AG04450 (cell line): ENCODE results near the gene LSS. TPM values are rescaled to one million over a fixed set of nuclear protein-coding genes. Genes with fewer than 3 reads are reported as not detected.
"Not testable (repeated sequence)": the region's sequence is repeated elsewhere in the genome, so short reads cannot be mapped to it uniquely, and the experiment has no call there.

Experiments
- CTCF ChIA-PET: fragments of 300-600, 350-600 bp; formaldehyde crosslinking; extraction: SDS; loops from one replicate; lab custom pipeline; 2022; ENCODE audit warnings: antibody characterized with exemption, inconsistent platforms; lab: Charles Lee
- POLR2A ChIA-PET: fragments of 350-600 bp; formaldehyde crosslinking; extraction: SDS; loops from one replicate; lab custom pipeline; 2021; ENCODE audit warnings: antibody characterized with exemption, inconsistent platforms; lab: Yijun Ruan, JAX
- DNase-seq: peaks from one replicate; pipeline ENCODE4 v3.0.0-alpha.2; 2011; ENCODE audit warnings: low read depth, low spot score
- H3K27ac ChIP-seq: one replicate; pipeline ENCODE4 v1.5.1; 2012; ENCODE audit warnings: low read depth, low read length, control low read depth
- H3K27me3 ChIP-seq: one replicate; pipeline ENCODE4 v1.6.0; 2012; ENCODE audit warnings: low read length; ENCODE audit not compliant: control insufficient read depth, insufficient read depth
- H3K4me3 ChIP-seq: 2 replicates; pipeline ENCODE4 v1.5.1; 2011; ENCODE audit warnings: mild to moderate bottlenecking, low read depth, low read length, control low read depth
- H3K9me3 ChIP-seq: 2 replicates; pipeline ENCODE4 v1.5.1; 2012; ENCODE audit warnings: low read length; ENCODE audit not compliant: control insufficient read depth, insufficient read depth
- polyA plus RNA-seq: library from polyadenylated mRNA; depleted of rRNA; stranded (reverse); fragments of >200 nt; gene quantifications from 2 replicates; pipeline ENCODE4 v1.2.3, GENCODE V29; 2011
- TF ChIP-seq, protein P1 (sequence below): IDR thresholded peaks from 2 replicates; pipeline ENCODE4 v1.5.1; 2011; ENCODE audit warnings: low read depth, low read length, control low read depth, inconsistent platforms

The LSS gene
- polyA plus RNA-seq, 1 experiment: 49.0 TPM

GRCh38 chr21:46243325-46243724 is 14.8 kb upstream of the LSS start:
- POLR2A ChIA-PET: no interaction called here
- CTCF ChIA-PET: interaction anchor here (1.0 to 1.5 kb wide), 2 partner anchors 90 to 100 kb away, joined by 3 to 5 read pairs; no protein-coding TSS in a partner anchor
- TF ChIP-seq, protein P1, sequence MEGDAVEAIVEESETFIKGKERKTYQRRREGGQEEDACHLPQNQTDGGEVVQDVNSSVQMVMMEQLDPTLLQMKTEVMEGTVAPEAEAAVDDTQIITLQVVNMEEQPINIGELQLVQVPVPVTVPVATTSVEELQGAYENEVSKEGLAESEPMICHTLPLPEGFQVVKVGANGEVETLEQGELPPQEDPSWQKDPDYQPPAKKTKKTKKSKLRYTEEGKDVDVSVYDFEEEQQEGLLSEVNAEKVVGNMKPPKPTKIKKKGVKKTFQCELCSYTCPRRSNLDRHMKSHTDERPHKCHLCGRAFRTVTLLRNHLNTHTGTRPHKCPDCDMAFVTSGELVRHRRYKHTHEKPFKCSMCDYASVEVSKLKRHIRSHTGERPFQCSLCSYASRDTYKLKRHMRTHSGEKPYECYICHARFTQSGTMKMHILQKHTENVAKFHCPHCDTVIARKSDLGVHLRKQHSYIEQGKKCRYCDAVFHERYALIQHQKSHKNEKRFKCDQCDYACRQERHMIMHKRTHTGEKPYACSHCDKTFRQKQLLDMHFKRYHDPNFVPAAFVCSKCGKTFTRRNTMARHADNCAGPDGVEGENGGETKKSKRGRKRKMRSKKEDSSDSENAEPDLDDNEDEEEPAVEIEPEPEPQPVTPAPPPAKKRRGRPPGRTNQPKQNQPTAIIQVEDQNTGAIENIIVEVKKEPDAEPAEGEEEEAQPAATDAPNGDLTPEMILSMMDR: no peak
- no peaks in the 10 kb centered on the region for H3K27me3 ChIP-seq
- no peak overlapping the region for H3K4me3 ChIP-seq
- DNase-seq: no peak
- H3K9me3 ChIP-seq: no peaks in the 10 kb centered on the region
- no peak overlapping the region for H3K27ac ChIP-seq

DNA sequence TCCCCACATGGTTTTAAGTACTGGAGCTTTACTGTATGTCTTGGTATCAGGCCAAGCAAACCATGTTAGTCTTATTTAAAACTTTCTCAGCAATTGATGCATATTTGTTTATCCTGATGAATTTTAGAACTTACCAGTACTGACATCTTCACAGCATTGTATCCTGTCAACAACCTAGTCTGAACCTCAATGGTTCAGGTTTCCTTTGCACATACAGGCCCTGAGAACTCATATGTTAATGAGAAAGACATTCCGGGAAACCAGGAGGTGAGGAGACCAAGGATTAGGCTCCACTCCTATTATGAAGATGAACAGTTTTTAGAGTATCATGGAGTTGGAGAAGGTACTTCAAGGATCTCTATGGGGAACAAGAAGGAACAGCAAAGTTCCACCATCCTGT is 13.0 kb upstream of the LSS start:
- H3K27me3 ChIP-seq, H3K9me3 ChIP-seq, H3K27ac ChIP-seq, POLR2A ChIA-PET, H3K4me3 ChIP-seq, DNase-seq: not testable (repeated sequence)
- CTCF ChIA-PET: interaction anchor here (1.4 to 2.1 kb wide), 2 partner anchors 10 to 98 kb away, joined by 4 to 6 read pairs; no protein-coding TSS in a partner anchor

DNA sequence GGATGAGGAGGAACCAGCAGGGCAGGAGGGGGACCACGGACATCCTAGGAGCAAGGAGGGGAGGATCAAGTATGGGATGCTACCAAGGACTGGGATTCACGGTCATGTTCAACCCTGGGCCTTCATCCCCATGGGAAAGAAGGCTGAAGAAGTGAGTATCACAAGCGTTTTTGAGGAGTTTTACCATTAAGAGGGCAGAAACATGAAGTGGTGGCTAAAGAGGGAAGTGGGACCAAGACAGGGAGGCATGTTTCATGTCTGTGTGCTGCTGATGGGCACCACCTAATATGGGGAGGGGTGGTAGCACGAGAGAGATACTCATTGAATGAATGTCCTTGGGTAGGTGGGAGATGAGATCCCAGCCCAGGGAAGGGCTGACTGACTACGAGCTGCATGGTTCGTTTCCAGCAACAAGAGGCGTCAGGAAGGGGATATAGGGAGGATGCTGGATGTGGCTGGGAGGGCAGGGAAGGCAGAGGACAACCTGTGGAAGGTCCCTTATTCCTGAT is 11.3 kb upstream of the LSS start:
- ChIA-PET POLR2A (no interaction called here), CTCF (interaction anchor here (1.0 to 1.2 kb wide), 2 partner anchors 96 to 270 kb away, joined by 3 read pairs; no protein-coding TSS in a partner anchor)
- Histone ChIP-seq H3K9me3 (no peaks in the 10 kb centered on the region), H3K4me3 (no peak overlapping the region), H3K27ac (no peak overlapping the region), H3K27me3 (no peaks in the 10 kb centered on the region)
- DNase-seq: no peak
- TF ChIP-seq, protein P1: no peak

DNA sequence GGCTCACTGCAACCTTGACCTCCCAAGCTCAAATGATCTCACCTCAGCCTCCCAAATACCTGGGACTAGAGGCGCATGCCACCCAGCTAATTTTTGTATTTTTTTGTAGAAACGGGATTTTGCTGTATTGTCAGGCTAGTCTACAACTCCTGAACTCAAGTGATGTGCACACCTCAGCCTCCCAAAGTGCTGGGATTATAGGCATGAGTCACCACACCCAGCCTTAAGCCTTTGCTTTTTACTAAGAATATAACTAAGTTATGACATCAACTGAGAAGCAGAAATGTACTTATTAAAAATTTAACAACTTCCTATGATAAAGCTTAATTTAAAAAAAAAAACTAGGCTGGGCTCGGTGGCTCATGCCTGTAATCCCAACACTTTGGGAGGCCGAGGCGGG is 8.9 kb upstream of the LSS start:
- Histone ChIP-seq H3K27me3 (no peaks in the 10 kb centered on the region), H3K9me3 (no peaks in the 10 kb centered on the region), H3K4me3 (no peak overlapping the region), H3K27ac (no peak overlapping the region)
- TF ChIP-seq, protein P1: no peak
- CTCF ChIA-PET: no interaction called here
- POLR2A ChIA-PET: no interaction called here
- no peak for DNase-seq

DNA sequence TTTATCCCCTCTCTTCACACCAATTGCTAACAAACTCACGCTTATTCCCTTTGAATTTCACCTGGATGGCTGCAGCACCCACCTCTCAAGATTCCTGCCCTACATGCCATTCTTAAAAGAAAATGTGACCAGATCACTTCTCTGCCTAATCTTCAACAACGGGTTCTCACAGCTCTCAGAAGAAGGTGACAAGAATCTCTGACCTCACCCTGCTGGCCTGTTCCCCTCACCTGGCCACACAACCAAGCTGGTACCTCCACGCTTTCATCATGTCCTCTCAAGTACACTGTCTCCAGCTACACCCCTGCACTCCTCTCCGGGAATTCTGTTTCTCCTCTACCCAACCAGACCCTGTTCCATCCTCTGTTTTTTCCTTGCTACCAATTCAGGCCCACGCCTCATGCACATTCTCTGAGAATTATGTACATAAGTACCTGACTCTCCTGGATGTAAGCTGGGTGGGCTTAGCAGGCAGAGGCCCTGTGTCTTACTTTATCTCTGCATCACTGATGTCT is 5.9 kb upstream of the LSS start:
- Histone ChIP-seq H3K27me3 (no peaks in the 10 kb centered on the region), H3K9me3 (no peaks in the 10 kb centered on the region; the same call in 1 of the 2 replicates), H3K27ac (no peak overlapping the region), H3K4me3 (no peak overlapping the region)
- CTCF ChIA-PET: interaction anchor here (1.2 to 1.3 kb wide), 2 partner anchors 50 to 90 kb away, joined by 4 read pairs; partner anchors contain the start of gene MCM3AP
- no peak for DNase-seq
- TF ChIP-seq, protein P1: no peak
- POLR2A ChIA-PET: no interaction called here
